ENCODE measurements around the gene OR6J1. TPM values are rescaled to one million over a fixed set of nuclear protein-coding genes. Genes with fewer than 3 reads are reported as not detected.
A peak's percentile ranks its signal among the peaks of the same experiment; 100 is the strongest.

OR6J1 gene
- total RNA-seq, 2 donors from 2014 or later = not detected

- H3K27ac ChIP-seq = no peak overlapping the region
- no peak for DNase-seq (ENCODE audit: low spot score)
- no peaks in the 10 kb centered on the region for H3K27me3 ChIP-seq
- TF ChIP-seq, protein P1, sequence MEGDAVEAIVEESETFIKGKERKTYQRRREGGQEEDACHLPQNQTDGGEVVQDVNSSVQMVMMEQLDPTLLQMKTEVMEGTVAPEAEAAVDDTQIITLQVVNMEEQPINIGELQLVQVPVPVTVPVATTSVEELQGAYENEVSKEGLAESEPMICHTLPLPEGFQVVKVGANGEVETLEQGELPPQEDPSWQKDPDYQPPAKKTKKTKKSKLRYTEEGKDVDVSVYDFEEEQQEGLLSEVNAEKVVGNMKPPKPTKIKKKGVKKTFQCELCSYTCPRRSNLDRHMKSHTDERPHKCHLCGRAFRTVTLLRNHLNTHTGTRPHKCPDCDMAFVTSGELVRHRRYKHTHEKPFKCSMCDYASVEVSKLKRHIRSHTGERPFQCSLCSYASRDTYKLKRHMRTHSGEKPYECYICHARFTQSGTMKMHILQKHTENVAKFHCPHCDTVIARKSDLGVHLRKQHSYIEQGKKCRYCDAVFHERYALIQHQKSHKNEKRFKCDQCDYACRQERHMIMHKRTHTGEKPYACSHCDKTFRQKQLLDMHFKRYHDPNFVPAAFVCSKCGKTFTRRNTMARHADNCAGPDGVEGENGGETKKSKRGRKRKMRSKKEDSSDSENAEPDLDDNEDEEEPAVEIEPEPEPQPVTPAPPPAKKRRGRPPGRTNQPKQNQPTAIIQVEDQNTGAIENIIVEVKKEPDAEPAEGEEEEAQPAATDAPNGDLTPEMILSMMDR (IDR thresholded peaks at IDR 0.05) = no peak
- no peaks in the 10 kb centered on the region for H3K9me3 ChIP-seq
- H3K4me3 ChIP-seq = no peak overlapping the region
- peaks cover 0 to 17% of the 10 kb centered on the region in 2 donors for H3K4me1 ChIP-seq
- peaks cover 48% of the 10 kb centered on the region for H3K36me3 ChIP-seq
These were observed 42.7 kb downstream of the OR6J1 start for GRCh38 chr14:22601456-22601855.

GRCh38 chr14:22600027-22600426 lies 44.1 kb downstream of the OR6J1 start:
- H3K4me3 ChIP-seq = peak overlapping the region in 1 of 2 donors; percentile 83

GRCh38 chr14:22599349-22599748 lies 44.8 kb downstream of the OR6J1 start:
- Histone ChIP-seq H3K4me3 (peak overlapping the region; percentile 82 to 83), H3K27me3 (no peaks in the 10 kb centered on the region), H3K27ac (peak overlapping the region; percentile 90 to 94), H3K9me3 (no peaks in the 10 kb centered on the region), H3K36me3 (peaks cover 27% of the 10 kb centered on the region), H3K4me1 (peaks cover 0 to 17% of the 10 kb centered on the region in 2 donors)
- TF ChIP-seq, protein P1 (IDR thresholded peaks at IDR 0.05) = no peak
- DNase-seq (ENCODE audit: low spot score) = no peak

More at GRCh38 chr14:22600027-22600426, 44.1 kb downstream of the OR6J1 start:
- H3K27me3 ChIP-seq = no peaks in the 10 kb centered on the region
- DNase-seq (ENCODE audit: low spot score) = no peak
- peaks cover 0 to 17% of the 10 kb centered on the region in 2 donors for H3K4me1 ChIP-seq
- H3K9me3 ChIP-seq = no peaks in the 10 kb centered on the region
- peak overlapping the region in 1 of 2 donors; percentile 94 for H3K27ac ChIP-seq
- peaks cover 34% of the 10 kb centered on the region for H3K36me3 ChIP-seq
- TF ChIP-seq, protein P1 (IDR thresholded peaks at IDR 0.05) = no peak

DNA sequence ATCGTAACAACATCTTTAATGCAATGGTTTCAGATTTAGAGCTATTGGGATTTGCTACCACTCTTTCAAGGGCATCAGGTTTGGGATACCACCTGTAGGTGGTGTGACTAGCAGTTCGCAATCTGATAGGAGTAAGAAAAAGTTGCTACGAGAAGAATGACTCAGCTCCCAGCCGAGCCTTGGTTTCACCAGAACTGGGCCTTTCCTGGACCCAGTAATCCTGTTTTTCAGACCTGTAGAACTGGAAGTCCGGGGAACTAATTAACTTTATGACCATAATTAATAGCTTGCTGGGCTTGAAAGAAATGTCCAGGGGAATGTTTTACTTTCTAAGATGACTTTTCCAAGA lies 45.3 kb downstream of the OR6J1 start:
- peaks cover 22% of the 10 kb centered on the region for H3K36me3 ChIP-seq
- TF ChIP-seq, protein P1 (IDR thresholded peaks at IDR 0.05) = peak in 1 of 2 donors; percentile 28
- H3K4me1 ChIP-seq = peaks cover 0 to 17% of the 10 kb centered on the region in 2 donors
- no peaks in the 10 kb centered on the region for H3K27me3 ChIP-seq
- peak; percentile 77 for DNase-seq (ENCODE audit: low spot score)
- H3K4me3 ChIP-seq = peak overlapping the region; percentile 82 to 83
- H3K9me3 ChIP-seq = no peaks in the 10 kb centered on the region
- peak overlapping the region; percentile 90 to 94 for H3K27ac ChIP-seq

DNA sequence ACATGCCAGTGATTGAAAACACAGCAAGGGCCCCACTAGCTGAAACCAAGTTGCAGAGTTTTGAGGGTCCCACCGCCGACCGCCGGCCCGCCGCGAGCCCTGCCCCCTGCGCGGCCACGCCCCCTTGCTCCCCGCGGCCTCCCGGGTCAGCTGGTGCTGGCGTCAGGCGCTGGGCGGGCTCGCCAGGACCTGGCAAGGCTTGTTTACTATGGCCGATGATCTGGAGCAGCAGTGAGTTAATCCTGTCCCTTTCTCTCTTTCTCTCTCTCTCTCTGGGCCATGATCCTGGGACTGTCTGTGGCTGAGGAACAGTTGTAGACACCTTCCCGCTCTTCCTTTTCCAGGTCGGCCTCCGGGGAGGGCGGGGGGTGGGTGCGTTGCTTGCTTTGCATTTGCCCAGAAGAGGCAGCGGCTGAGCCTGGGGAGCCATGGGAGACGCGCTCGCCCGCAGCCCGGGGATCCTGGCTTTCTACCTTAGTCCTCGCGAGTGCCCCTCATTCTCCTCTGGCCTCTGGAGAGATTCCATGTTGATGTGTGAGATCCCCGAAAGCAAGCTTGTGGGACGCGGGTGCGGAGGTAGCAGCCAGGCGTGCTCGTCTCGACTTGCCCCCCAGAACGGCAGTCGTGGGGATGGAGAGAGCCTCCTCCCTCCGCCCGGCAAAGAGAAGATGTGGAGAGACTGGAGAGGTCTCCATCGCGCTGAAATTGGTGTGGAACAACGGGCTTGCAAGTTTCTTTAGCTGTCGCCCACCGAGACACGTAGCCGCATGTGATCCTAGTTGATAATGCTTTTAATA lies 45.9 kb downstream of the OR6J1 start, which contains the start of gene ABHD4:
ABHD4 (plus strand) TSS at position 202 of the 797 bp plus-strand sequence; CDS start at position 209, 7 bp downstream.
- DNase-seq (ENCODE audit: low spot score) = peak; percentile 84
- TF ChIP-seq, protein P1 (IDR thresholded peaks at IDR 0.05) = no peak
- H3K36me3 ChIP-seq = peaks cover 17% of the 10 kb centered on the region
- H3K4me1 ChIP-seq = peaks cover 0 to 17% of the 10 kb centered on the region in 2 donors
- peak within 1 kb of the TSS; percentile 90 to 94 for H3K27ac ChIP-seq
- no peaks in the 10 kb centered on the region for H3K9me3 ChIP-seq
- H3K27me3 ChIP-seq = no peaks in the 10 kb centered on the region
- H3K4me3 ChIP-seq = peak within 1 kb of the TSS; percentile 82 to 83

Measured in right atrium auricular region (tissue), 2 donors.